AG04450 (cell line): ENCODE data around the gene UBR4. TPM values are rescaled to one million over a fixed set of nuclear protein-coding genes. Genes with fewer than 3 reads are reported as not detected.

Experiments
- CTCF ChIA-PET: fragments of 300-600, 350-600 bp; formaldehyde crosslinking; extraction: SDS; loops from one replicate; lab custom pipeline; 2022; ENCODE audit warnings: antibody characterized with exemption, inconsistent platforms; lab: Charles Lee
- POLR2A ChIA-PET: fragments of 350-600 bp; formaldehyde crosslinking; extraction: SDS; loops from one replicate; lab custom pipeline; 2021; ENCODE audit warnings: antibody characterized with exemption, inconsistent platforms; lab: Yijun Ruan, JAX
- DNase-seq: peaks from one replicate; pipeline ENCODE4 v3.0.0-alpha.2; 2011; ENCODE audit warnings: low read depth, low spot score
- H3K27ac ChIP-seq: one replicate; pipeline ENCODE4 v1.5.1; 2012; ENCODE audit warnings: low read depth, low read length, control low read depth
- H3K27me3 ChIP-seq: one replicate; pipeline ENCODE4 v1.6.0; 2012; ENCODE audit warnings: low read length; ENCODE audit not compliant: control insufficient read depth, insufficient read depth
- H3K4me3 ChIP-seq: 2 replicates; pipeline ENCODE4 v1.5.1; 2011; ENCODE audit warnings: mild to moderate bottlenecking, low read depth, low read length, control low read depth
- H3K9me3 ChIP-seq: 2 replicates; pipeline ENCODE4 v1.5.1; 2012; ENCODE audit warnings: low read length; ENCODE audit not compliant: control insufficient read depth, insufficient read depth
- polyA plus RNA-seq: library from polyadenylated mRNA; depleted of rRNA; stranded (reverse); fragments of >200 nt; gene quantifications from 2 replicates; pipeline ENCODE4 v1.2.3, GENCODE V29; 2011
- TF ChIP-seq, protein P1 (sequence below): IDR thresholded peaks from 2 replicates; pipeline ENCODE4 v1.5.1; 2011; ENCODE audit warnings: low read depth, low read length, control low read depth, inconsistent platforms

Gene UBR4
- polyA plus RNA-seq, 1 experiment, result 91.9 TPM

GRCh38 chr1:19199969-19200604, 10.0 kb downstream of the UBR4 start:
- H3K27me3 ChIP-seq, result no peaks in the 10 kb centered on the region
- H3K4me3 ChIP-seq, result no peak overlapping the region
- ChIA-PET CTCF (interaction anchor here (0.9 to 1.4 kb wide), 2 partner anchors 20 to 41 kb away, joined by 4 to 5 read pairs; no protein-coding TSS in a partner anchor), POLR2A (no interaction called here)
- no peaks in the 10 kb centered on the region for H3K9me3 ChIP-seq
- TF ChIP-seq, protein P1, sequence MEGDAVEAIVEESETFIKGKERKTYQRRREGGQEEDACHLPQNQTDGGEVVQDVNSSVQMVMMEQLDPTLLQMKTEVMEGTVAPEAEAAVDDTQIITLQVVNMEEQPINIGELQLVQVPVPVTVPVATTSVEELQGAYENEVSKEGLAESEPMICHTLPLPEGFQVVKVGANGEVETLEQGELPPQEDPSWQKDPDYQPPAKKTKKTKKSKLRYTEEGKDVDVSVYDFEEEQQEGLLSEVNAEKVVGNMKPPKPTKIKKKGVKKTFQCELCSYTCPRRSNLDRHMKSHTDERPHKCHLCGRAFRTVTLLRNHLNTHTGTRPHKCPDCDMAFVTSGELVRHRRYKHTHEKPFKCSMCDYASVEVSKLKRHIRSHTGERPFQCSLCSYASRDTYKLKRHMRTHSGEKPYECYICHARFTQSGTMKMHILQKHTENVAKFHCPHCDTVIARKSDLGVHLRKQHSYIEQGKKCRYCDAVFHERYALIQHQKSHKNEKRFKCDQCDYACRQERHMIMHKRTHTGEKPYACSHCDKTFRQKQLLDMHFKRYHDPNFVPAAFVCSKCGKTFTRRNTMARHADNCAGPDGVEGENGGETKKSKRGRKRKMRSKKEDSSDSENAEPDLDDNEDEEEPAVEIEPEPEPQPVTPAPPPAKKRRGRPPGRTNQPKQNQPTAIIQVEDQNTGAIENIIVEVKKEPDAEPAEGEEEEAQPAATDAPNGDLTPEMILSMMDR, result no peak
- H3K27ac ChIP-seq, result no peak overlapping the region
- no peak for DNase-seq

- TF ChIP-seq, protein P1, result no peak
- no peak for DNase-seq
- ChIA-PET POLR2A (no interaction called here), CTCF (interaction anchor here (0.9 to 1.4 kb wide), 2 partner anchors 19 to 41 kb away, joined by 4 to 5 read pairs; no protein-coding TSS in a partner anchor)
- Histone ChIP-seq H3K27ac (no peak overlapping the region), H3K9me3 (no peaks in the 10 kb centered on the region), H3K27me3 (no peaks in the 10 kb centered on the region), H3K4me3 (no peak overlapping the region)
Observed at GRCh38 chr1:19199329-19199968, 10.6 kb downstream of the UBR4 start.

DNA sequence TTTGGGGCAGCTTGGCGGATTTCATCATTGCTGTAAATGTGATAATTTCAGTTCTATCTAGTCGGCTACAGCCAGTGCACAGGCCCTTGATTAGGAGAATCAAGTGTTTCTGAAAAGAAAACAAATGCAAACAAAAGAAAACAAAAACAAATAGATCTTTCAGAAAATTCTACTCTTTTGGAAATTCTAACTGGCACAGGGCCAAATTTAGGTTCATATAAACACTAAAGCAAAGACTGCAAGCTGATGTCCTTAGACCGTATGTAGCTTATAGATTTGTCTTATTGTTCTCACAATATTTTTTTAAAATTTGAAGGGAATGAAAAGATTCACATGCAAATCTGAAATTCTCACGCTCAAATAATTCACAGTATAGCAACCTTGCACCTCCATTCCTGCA, 11.2 kb downstream of the UBR4 start:
- no peaks in the 10 kb centered on the region for H3K27me3 ChIP-seq
- no peak overlapping the region for H3K27ac ChIP-seq
- TF ChIP-seq, protein P1, result no peak
- H3K9me3 ChIP-seq, result no peaks in the 10 kb centered on the region
- ChIA-PET CTCF (no interaction called here), POLR2A (no interaction called here)
- H3K4me3 ChIP-seq, result no peak overlapping the region
- no peak for DNase-seq

GRCh38 chr1:19197845-19198244, 12.2 kb downstream of the UBR4 start:
- POLR2A ChIA-PET, result no interaction called here
- TF ChIP-seq, protein P1, result no peak
- no peak overlapping the region for H3K4me3 ChIP-seq
- H3K27ac ChIP-seq, result no peak overlapping the region
- no peak for DNase-seq
- CTCF ChIA-PET, result interaction anchor here (0.6 to 1.3 kb wide), 4 partner anchors 18 to 47 kb away, joined by 3 to 4 read pairs (median 4); no protein-coding TSS in a partner anchor
- H3K9me3 ChIP-seq, result no peaks in the 10 kb centered on the region
- no peaks in the 10 kb centered on the region for H3K27me3 ChIP-seq

GRCh38 chr1:19196331-19196730, 13.7 kb downstream of the UBR4 start:
- POLR2A ChIA-PET, result no interaction called here
- H3K27me3 ChIP-seq, result no peaks in the 10 kb centered on the region
- no peak overlapping the region for H3K4me3 ChIP-seq
- no peak for DNase-seq
- H3K9me3 ChIP-seq, result no peaks in the 10 kb centered on the region
- TF ChIP-seq, protein P1, result no peak
- CTCF ChIA-PET, result no interaction called here
- no peak overlapping the region for H3K27ac ChIP-seq
